Measurements from ENCODE around the gene ADAM12.

- TF ChIP-seq, protein P1, sequence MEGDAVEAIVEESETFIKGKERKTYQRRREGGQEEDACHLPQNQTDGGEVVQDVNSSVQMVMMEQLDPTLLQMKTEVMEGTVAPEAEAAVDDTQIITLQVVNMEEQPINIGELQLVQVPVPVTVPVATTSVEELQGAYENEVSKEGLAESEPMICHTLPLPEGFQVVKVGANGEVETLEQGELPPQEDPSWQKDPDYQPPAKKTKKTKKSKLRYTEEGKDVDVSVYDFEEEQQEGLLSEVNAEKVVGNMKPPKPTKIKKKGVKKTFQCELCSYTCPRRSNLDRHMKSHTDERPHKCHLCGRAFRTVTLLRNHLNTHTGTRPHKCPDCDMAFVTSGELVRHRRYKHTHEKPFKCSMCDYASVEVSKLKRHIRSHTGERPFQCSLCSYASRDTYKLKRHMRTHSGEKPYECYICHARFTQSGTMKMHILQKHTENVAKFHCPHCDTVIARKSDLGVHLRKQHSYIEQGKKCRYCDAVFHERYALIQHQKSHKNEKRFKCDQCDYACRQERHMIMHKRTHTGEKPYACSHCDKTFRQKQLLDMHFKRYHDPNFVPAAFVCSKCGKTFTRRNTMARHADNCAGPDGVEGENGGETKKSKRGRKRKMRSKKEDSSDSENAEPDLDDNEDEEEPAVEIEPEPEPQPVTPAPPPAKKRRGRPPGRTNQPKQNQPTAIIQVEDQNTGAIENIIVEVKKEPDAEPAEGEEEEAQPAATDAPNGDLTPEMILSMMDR (conservative IDR thresholded peaks at IDR 0.05; ENCODE audit: low read length), result no peak
- TF ChIP-seq EZH2phosphoT487 (IDR thresholded peaks at IDR 0.05; ENCODE audit: borderline replicate concordance), result no peak
These were observed 4.2 kb upstream of the ADAM12 start for GRCh38 chr10:126392469-126392868.

Data from Loucy (cell line).